Neuron (in vitro differentiated cells): ENCODE results near the gene REM1.
"Not testable (repeated sequence)": the region's sequence is repeated elsewhere in the genome, so short reads cannot be mapped to it uniquely, and the experiment has no call there.

ENCODE experiments used
- H2AFZ ChIP-seq: one replicate; pipeline ENCODE4 v1.6.1; 2013; ENCODE audit warnings: low read depth, mild to moderate bottlenecking, inconsistent platforms, low read length, moderate library complexity
- H3K27me3 ChIP-seq: one replicate; pipeline ENCODE4 v1.6.1; 2013; ENCODE audit warnings: low read length; ENCODE audit not compliant: insufficient read depth
- H3K36me3 ChIP-seq: one replicate; pipeline ENCODE4 v1.6.1; 2013; ENCODE audit warnings: low read length; ENCODE audit not compliant: insufficient read depth
- H3K4me1 ChIP-seq: one replicate; pipeline ENCODE4 v1.6.1; 2013; ENCODE audit warnings: low read length; ENCODE audit not compliant: insufficient read depth
- H3K4me3 ChIP-seq: 2 replicates; pipeline ENCODE4 v1.5.1; 2013; ENCODE audit warnings: mild to moderate bottlenecking, low read length, moderate library complexity
- H3K9me3 ChIP-seq: one replicate; pipeline ENCODE4 v1.6.1; 2013; ENCODE audit warnings: low read length

REM1 gene, protein sequence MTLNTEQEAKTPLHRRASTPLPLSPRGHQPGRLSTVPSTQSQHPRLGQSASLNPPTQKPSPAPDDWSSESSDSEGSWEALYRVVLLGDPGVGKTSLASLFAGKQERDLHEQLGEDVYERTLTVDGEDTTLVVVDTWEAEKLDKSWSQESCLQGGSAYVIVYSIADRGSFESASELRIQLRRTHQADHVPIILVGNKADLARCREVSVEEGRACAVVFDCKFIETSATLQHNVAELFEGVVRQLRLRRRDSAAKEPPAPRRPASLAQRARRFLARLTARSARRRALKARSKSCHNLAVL

GRCh38 chr20:31474758-31475427 is at the start of gene REM1, which contains the start of gene DEFB124:
Gene REM1, plus strand, starts transcription at chr20:31475288. Its CDS starts 1,158 bp downstream, at chr20:31476446.
Gene DEFB124, minus strand, starts transcription at chr20:31475127. Its CDS starts 2,114 bp downstream, at chr20:31473013.
- Histone ChIP-seq H3K36me3 (no peaks in the 10 kb centered on the region), H3K9me3 (no peaks in the 10 kb centered on the region), H2AFZ (no peak within 1 kb of the TSS), H3K4me3 (no peak within 1 kb of the TSS), H3K4me1 (no peaks in the 10 kb centered on the region), H3K27me3 (peaks cover 4% of the 10 kb centered on the region)

GRCh38 chr20:31425797-31426196 is 49.3 kb upstream of the REM1 start:
- H2AFZ ChIP-seq, result no peak overlapping the region
- H3K27me3 ChIP-seq, result no peaks in the 10 kb centered on the region
- no peaks in the 10 kb centered on the region for H3K36me3 ChIP-seq
- H3K4me1 ChIP-seq, result no peaks in the 10 kb centered on the region
- H3K9me3 ChIP-seq, result no peaks in the 10 kb centered on the region
- no peak overlapping the region for H3K4me3 ChIP-seq

DNA sequence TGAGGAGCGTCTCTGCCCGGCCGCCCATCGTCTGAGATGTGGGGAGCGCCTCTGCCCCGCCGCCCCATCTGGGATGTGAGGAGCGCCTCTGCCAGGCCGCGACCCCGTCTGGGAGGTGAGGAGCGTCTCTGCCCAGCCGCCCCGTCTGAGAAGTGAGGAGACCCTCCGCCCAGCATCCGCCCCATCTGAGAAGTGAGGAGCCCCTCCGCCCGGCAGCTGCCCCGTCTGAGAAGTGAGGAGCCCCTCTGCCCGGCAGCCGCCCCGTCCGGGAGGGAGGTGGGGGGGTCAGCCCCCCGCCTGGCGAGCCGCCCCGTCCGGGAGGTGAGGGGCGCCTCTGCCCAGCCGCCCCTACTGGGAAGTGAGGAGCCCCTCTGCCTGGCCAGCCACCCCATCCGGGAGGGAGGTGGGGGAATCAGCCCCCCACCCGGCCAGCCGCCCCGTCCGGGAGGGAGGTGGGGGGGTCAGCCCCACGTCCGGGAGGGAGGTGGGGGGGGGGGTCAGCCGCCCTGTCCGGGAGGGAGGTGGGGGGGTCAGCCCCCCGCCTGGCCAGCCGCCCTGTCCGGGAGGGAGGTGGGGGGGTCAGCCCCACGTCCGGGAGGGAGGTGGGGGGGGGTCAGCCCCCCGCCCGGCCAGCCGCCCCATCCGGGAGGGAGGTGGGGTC is 48.1 kb upstream of the REM1 start:
- H3K9me3 ChIP-seq, H3K36me3 ChIP-seq, H3K4me1 ChIP-seq, H3K4me3 ChIP-seq, H2AFZ ChIP-seq, H3K27me3 ChIP-seq: not testable (repeated sequence)

DNA sequence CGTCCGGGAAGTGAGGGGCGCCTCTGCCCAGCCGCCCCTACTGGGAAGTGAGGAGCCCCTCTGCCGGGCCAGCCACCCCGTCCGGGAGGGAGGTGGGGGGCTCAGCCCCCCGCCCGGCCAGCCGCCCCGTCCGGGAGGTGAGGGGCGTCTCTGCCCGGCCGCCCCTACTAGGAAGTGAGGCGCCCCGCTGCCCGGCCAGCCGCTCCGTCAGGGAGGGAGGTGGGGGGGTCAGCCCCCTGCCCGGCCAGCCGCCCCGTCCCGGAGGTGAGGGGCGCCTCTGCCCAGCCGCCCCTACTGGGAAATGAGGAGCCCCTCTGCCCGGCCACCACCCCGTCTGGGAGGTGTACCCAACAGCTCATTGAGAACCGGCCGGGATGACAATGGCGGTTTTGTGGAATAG is 47.5 kb upstream of the REM1 start:
- not testable (repeated sequence) for H3K36me3 ChIP-seq, H3K9me3 ChIP-seq, H3K27me3 ChIP-seq, H2AFZ ChIP-seq, H3K4me3 ChIP-seq, H3K4me1 ChIP-seq

- Histone ChIP-seq H3K4me3 (no peak overlapping the region), H3K27me3 (no peaks in the 10 kb centered on the region), H3K9me3 (no peaks in the 10 kb centered on the region), H3K4me1 (no peaks in the 10 kb centered on the region), H2AFZ (no peak overlapping the region), H3K36me3 (no peaks in the 10 kb centered on the region)
Observed at GRCh38 chr20:31430568-31431115, 44.4 kb upstream of the REM1 start.

- Histone ChIP-seq H3K36me3 (no peaks in the 10 kb centered on the region), H3K27me3 (peaks cover 12% of the 10 kb centered on the region), H3K9me3 (no peaks in the 10 kb centered on the region), H2AFZ (no peak within 1 kb of the TSS), H3K4me1 (no peaks in the 10 kb centered on the region), H3K4me3 (no peak within 1 kb of the TSS)
Observed at GRCh38 chr20:31440012-31440659, 35.0 kb upstream of the REM1 start, which contains the start of gene DEFB123. Gene DEFB123, plus strand, starts transcription at chr20:31440632. Its CDS starts 67 bp downstream, at chr20:31440699.

DNA sequence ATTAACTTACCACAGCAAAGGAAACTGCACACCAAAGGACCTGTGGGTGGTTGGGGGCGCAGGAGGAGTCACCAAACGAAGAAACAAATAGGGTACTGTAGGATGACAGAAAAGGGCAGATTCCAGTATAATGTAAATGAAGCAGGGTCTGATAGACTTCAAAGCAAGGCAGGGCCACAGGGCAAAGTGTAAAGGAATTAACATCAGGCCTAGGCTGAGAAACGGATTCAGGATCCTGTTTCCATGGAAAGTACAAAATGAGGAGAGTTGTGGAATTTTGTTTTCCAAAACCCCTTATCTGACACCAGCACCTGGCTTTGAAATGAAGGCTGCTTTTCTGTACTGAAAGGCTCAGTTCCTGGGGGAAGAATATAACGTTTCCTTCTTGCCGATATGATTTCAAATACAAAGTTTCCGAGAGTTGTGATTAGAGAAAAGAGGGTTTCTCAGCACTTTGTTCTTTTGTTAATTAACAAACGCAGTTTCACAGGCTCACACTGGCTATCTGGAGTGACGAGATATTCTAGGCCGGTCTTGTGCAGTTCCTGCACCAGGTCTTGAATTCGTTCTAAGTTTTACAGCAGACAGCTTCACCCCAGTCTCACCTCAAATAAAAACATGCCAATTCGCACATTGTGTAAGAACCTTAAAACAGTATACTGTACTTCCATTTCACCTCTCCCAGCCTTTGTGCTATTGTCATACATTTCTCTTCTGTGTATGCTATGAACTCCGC is 28.8 kb upstream of the REM1 start:
- H2AFZ ChIP-seq, result peak overlapping the region; percentile 13
- H3K36me3 ChIP-seq, result no peaks in the 10 kb centered on the region
- no peaks in the 10 kb centered on the region for H3K9me3 ChIP-seq
- H3K27me3 ChIP-seq, result peaks cover 12% of the 10 kb centered on the region
- peaks cover 10% of the 10 kb centered on the region for H3K4me1 ChIP-seq
- H3K4me3 ChIP-seq, result no peak overlapping the region

DNA sequence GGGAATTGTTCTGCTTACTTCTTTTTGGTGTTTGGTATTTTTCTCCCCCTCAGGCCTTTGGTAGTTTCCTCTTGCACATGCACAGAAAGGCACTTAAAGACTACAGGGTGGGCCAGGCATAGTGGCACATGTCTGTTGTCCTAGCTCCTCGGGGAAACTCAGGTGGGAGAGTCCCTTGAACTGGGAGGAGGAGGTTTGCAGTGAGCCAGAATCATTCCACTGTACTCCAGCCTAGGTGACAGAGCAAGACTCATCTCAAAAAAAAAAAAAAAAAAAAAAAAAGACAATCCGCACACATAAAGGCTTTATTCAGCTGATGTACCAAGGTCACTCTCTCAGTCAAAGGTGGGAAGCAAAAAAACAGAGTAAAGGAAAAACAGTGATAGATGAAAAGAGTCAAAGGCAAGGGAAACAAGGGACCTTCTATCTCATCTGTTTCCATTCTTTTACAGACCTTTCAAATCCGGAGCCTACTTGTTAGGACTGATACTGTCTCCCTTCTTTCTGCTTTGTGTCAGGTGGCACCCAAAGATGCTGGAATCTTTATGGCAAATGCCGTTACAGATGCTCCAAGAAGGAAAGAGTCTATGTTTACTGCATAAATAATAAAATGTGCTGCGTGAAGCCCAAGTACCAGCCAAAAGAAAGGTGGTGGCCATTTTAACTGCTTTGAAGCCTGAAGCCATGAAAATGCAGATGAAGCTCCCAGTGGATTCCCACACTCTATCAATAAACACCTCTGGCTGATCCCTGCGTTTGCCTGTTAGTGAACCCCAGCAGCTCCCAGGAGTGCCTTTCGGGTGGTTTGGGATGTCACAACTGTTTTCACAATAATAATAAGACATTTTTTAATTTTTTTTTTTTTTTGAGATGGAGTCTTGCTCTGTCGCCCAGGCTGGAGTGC is 25.3 kb upstream of the REM1 start:
- Histone ChIP-seq H3K4me3 (no peak overlapping the region), H3K9me3 (no peaks in the 10 kb centered on the region), H3K27me3 (no peaks in the 10 kb centered on the region), H3K36me3 (no peaks in the 10 kb centered on the region), H3K4me1 (peaks cover 10% of the 10 kb centered on the region), H2AFZ (no peak overlapping the region)

DNA sequence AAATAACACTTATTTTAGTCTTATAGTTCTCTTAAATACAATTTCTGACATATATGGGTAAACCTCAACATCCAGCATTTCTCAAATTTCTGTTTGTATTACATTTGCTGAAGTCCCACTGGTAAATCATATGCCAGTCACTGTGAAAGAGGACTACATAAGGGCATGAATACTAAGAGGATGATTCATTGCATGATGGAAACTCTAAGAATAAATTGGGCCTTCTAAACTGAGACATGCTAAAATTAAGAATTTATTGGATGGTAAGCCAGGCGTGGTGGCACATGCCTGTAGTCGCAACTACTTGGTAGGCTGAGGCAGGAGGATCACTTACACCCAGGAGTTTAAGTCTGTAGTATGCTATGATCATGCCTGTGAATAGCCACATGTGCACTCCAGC is 22.5 kb upstream of the REM1 start:
- Histone ChIP-seq H3K27me3 (no peaks in the 10 kb centered on the region), H3K4me3 (no peak overlapping the region), H3K36me3 (no peaks in the 10 kb centered on the region), H2AFZ (no peak overlapping the region), H3K9me3 (no peaks in the 10 kb centered on the region), H3K4me1 (no peaks in the 10 kb centered on the region)

- H3K9me3 ChIP-seq, result no peaks in the 10 kb centered on the region
- H3K36me3 ChIP-seq, result no peaks in the 10 kb centered on the region
- H2AFZ ChIP-seq, result no peak overlapping the region
- no peaks in the 10 kb centered on the region for H3K27me3 ChIP-seq
- no peak overlapping the region for H3K4me3 ChIP-seq
- H3K4me1 ChIP-seq, result no peaks in the 10 kb centered on the region
Observed at GRCh38 chr20:31454361-31454760, 20.7 kb upstream of the REM1 start.

- H3K4me3 ChIP-seq, H3K27me3 ChIP-seq, H3K4me1 ChIP-seq, H3K9me3 ChIP-seq, H3K36me3 ChIP-seq, H2AFZ ChIP-seq: not testable (repeated sequence)
Observed at GRCh38 chr20:31470946-31471345, 4.1 kb upstream of the REM1 start.
